Nephron progenitor cell (in vitro differentiated cells): ENCODE measurements around the gene TNRC6B.

ENCODE experiments used
- DNase-seq: peaks from one replicate; pipeline ENCODE4 v3.0.0; 2021
- H3K27ac Mint-ChIP-seq: 2 replicates; pipeline ENCODE4 v1.8.0; 2021; ENCODE audit warnings: mild to moderate bottlenecking, moderate library complexity, mixed read lengths
- H3K27me3 Mint-ChIP-seq: 2 replicates; pipeline ENCODE4 v1.8.0; 2021; ENCODE audit warnings: mild to moderate bottlenecking, low read depth, mixed read lengths; ENCODE audit not compliant: poor library complexity
- H3K36me3 Mint-ChIP-seq: 2 replicates; pipeline ENCODE4 v1.8.0; 2021; ENCODE audit warnings: low read depth, mixed read lengths
- H3K4me1 Mint-ChIP-seq: 2 replicates; pipeline ENCODE4 v1.8.0; 2021; ENCODE audit warnings: mixed read lengths
- H3K4me3 Mint-ChIP-seq: 2 replicates; pipeline ENCODE4 v1.8.0; 2021; ENCODE audit warnings: mild to moderate bottlenecking, moderate library complexity, mixed read lengths
- H3K9me3 Mint-ChIP-seq: 2 replicates; pipeline ENCODE4 v1.8.0; 2021; ENCODE audit warnings: mild to moderate bottlenecking, moderate library complexity, mixed read lengths
- CTCF ChIP-seq: fragments of 200-600 bp; sonication (generic); IDR thresholded peaks from 2 replicates; pipeline ENCODE4 v1.5.0; 2021; ENCODE audit warnings: antibody characterized with exemption

The TNRC6B gene

GRCh38 chr22:40204321-40205116 lies 26.8 kb downstream of the TNRC6B start:
- no peak for TF ChIP-seq CTCF
- Mint-ChIP-seq H3K9me3 (no peaks in the 10 kb centered on the region), H3K27ac (peak overlapping the region; percentile 66), H3K27me3 (no peaks in the 10 kb centered on the region), H3K4me1 (peaks cover 24% of the 10 kb centered on the region), H3K36me3 (peaks cover 23% of the 10 kb centered on the region), H3K4me3 (no peak overlapping the region)
- peak; percentile 21 for DNase-seq

GRCh38 chr22:40206561-40206960 lies 28.8 kb downstream of the TNRC6B start:
- H3K4me1 Mint-ChIP-seq = peaks cover 32% of the 10 kb centered on the region
- no peak for DNase-seq
- H3K9me3 Mint-ChIP-seq = no peaks in the 10 kb centered on the region
- H3K27ac Mint-ChIP-seq = no peak overlapping the region
- peaks cover 16% of the 10 kb centered on the region for H3K36me3 Mint-ChIP-seq
- no peak overlapping the region for H3K4me3 Mint-ChIP-seq
- TF ChIP-seq CTCF = no peak
- no peaks in the 10 kb centered on the region for H3K27me3 Mint-ChIP-seq

- Mint-ChIP-seq H3K36me3 (peaks cover 41% of the 10 kb centered on the region), H3K4me1 (peaks cover 17% of the 10 kb centered on the region), H3K27me3 (no peaks in the 10 kb centered on the region), H3K4me3 (no peak overlapping the region), H3K27ac (peak overlapping the region; percentile 27), H3K9me3 (no peaks in the 10 kb centered on the region)
- no peak for DNase-seq
- TF ChIP-seq CTCF = no peak
Measured at GRCh38 chr22:40210818-40211217, 33.1 kb downstream of the TNRC6B start.

GRCh38 chr22:40211476-40212054 lies 33.8 kb downstream of the TNRC6B start:
- H3K4me1 Mint-ChIP-seq = peaks cover 21% of the 10 kb centered on the region
- H3K27ac Mint-ChIP-seq = peak overlapping the region; percentile 27

GRCh38 chr22:40212121-40212520 lies 34.4 kb downstream of the TNRC6B start:
- no peaks in the 10 kb centered on the region for H3K9me3 Mint-ChIP-seq
- DNase-seq = no peak
- no peak overlapping the region for H3K4me3 Mint-ChIP-seq
- no peak for TF ChIP-seq CTCF
- peaks cover 21% of the 10 kb centered on the region for H3K4me1 Mint-ChIP-seq
- H3K36me3 Mint-ChIP-seq = peaks cover 39% of the 10 kb centered on the region
- no peaks in the 10 kb centered on the region for H3K27me3 Mint-ChIP-seq
- H3K27ac Mint-ChIP-seq = no peak overlapping the region

More at GRCh38 chr22:40211476-40212054, 33.8 kb downstream of the TNRC6B start:
- H3K4me3 Mint-ChIP-seq = no peak overlapping the region
- peaks cover 41% of the 10 kb centered on the region for H3K36me3 Mint-ChIP-seq
- no peaks in the 10 kb centered on the region for H3K27me3 Mint-ChIP-seq
- H3K9me3 Mint-ChIP-seq = no peaks in the 10 kb centered on the region
- no peak for TF ChIP-seq CTCF
- DNase-seq = no peak

- H3K27me3 Mint-ChIP-seq = no peaks in the 10 kb centered on the region
- no peak for DNase-seq
- no peaks in the 10 kb centered on the region for H3K9me3 Mint-ChIP-seq
- peak overlapping the region; percentile 69 for H3K27ac Mint-ChIP-seq
- H3K4me1 Mint-ChIP-seq = peaks cover 23% of the 10 kb centered on the region
- no peak for TF ChIP-seq CTCF
- no peak overlapping the region for H3K4me3 Mint-ChIP-seq
- H3K36me3 Mint-ChIP-seq = peaks cover 39% of the 10 kb centered on the region
Measured at GRCh38 chr22:40213478-40213877, 35.8 kb downstream of the TNRC6B start.
